OCI-LY7 (cell line): ENCODE results near the gene FYN. TPM values are rescaled to one million over a fixed set of nuclear protein-coding genes. Genes with fewer than 3 reads are reported as not detected.

Experiments used
- BruUV-seq: library from RNA; stranded (reverse); fragments of 400-500 nt; replicated peaks from 2 replicates; lab custom pipeline; 2021; lab: Mats Ljungman, UMichigan
- CTCF ChIA-PET: fragments of 300-600 bp; sonication (Branson Sonifier 250); formaldehyde crosslinking; loops from one replicate; lab custom pipeline; 2022; ENCODE audit warnings: antibody characterized with exemption; ENCODE audit not compliant: unreplicated experiment; lab: Charles Lee
- POLR2A ChIA-PET: fragments of 300-600 bp; sonication (Branson Sonifier 250); formaldehyde crosslinking; loops from one replicate; lab custom pipeline; 2022; ENCODE audit warnings: antibody characterized with exemption; lab: Charles Lee
- DNase-seq: peaks from one replicate; pipeline ENCODE4 v3.0.0-alpha.2; 2015; ENCODE audit warnings: low spot score
- H2AFZ ChIP-seq: fragments of 200-600 bp; sonication (generic), shearing (Covaris generic); 2 replicates; pipeline ENCODE4 v1.6.1; 2014; ENCODE audit warnings: mild to moderate bottlenecking, antibody characterized with exemption, low read length, moderate library complexity
- H3K27ac ChIP-seq: fragments of 200-600 bp; sonication (generic); 2 replicates; pipeline ENCODE4 v1.5.1; 2014; ENCODE audit warnings: mixed run types, low read depth, mild to moderate bottlenecking, moderate library complexity, low read length, inconsistent platforms; ENCODE audit not compliant: poor library complexity, severe bottlenecking
- H3K36me3 ChIP-seq: fragments of 200-600 bp; sonication (generic); 2 replicates; pipeline ENCODE4 v1.6.1; 2014; ENCODE audit warnings: mild to moderate bottlenecking, antibody characterized with exemption, low read length, moderate library complexity, mixed read lengths; ENCODE audit not compliant: insufficient read depth
- H3K4me1 ChIP-seq: fragments of 200-600 bp; sonication (generic); 2 replicates; pipeline ENCODE4 v1.5.1; 2014; ENCODE audit warnings: mild to moderate bottlenecking, low read length; ENCODE audit not compliant: insufficient read depth, poor library complexity, severe bottlenecking
- H3K4me2 ChIP-seq: fragments of 200-600 bp; sonication (generic); 2 replicates; pipeline ENCODE4 v1.6.1; 2014; ENCODE audit warnings: mild to moderate bottlenecking, low read length
- H3K4me3 ChIP-seq: fragments of 200-600 bp; sonication (generic); 2 replicates; pipeline ENCODE4 v1.5.1; 2014; ENCODE audit warnings: mild to moderate bottlenecking, low read depth, low read length; ENCODE audit not compliant: poor library complexity, severe bottlenecking
- H3K79me2 ChIP-seq: fragments of 200-600 bp; sonication (generic); 2 replicates; pipeline ENCODE4 v1.6.1; 2016; ENCODE audit warnings: low read depth, mild to moderate bottlenecking, low read length, moderate library complexity, mixed read lengths; ENCODE audit not compliant: insufficient read depth
- H3K9me2 ChIP-seq: fragments of 200-600 bp; sonication (generic); 2 replicates; pipeline ENCODE4 v1.6.1; 2016; ENCODE audit warnings: mild to moderate bottlenecking, low read length, mixed read lengths; ENCODE audit not compliant: insufficient read depth
- H3K9me3 ChIP-seq: fragments of 200-600 bp; sonication (generic); 2 replicates; pipeline ENCODE4 v1.6.1; 2014; ENCODE audit warnings: mild to moderate bottlenecking, mixed run types, low read length, mixed read lengths
- H4K20me1 ChIP-seq: fragments of 200-600 bp; sonication (generic); 2 replicates; pipeline ENCODE4 v1.6.1; 2014; ENCODE audit warnings: mild to moderate bottlenecking, antibody characterized with exemption, low read length, moderate library complexity, mixed read lengths; ENCODE audit not compliant: insufficient read depth
- CTCF ChIP-seq: fragments of 200-600 bp; sonication (generic); conservative IDR thresholded peaks from 2 replicates; pipeline ENCODE4 v1.5.1; 2014; ENCODE audit warnings: mild to moderate bottlenecking, antibody characterized with exemption, low read length, moderate library complexity, mixed read lengths
- EZH2phosphoT487 ChIP-seq: fragments of 200-600 bp; sonication (generic); IDR thresholded peaks from 2 replicates; pipeline ENCODE4 v1.6.1; 2018; ENCODE audit warnings: low read depth, borderline replicate concordance, mild to moderate bottlenecking, mixed run types, antibody characterized with exemption, low read length, moderate library complexity, mixed read lengths
- intact Hi-C: fragments of 100-400 bp; cut with micrococcal nuclease; formaldehyde crosslinking; loops from one replicate; pipeline ENCODE4 v1.10.0; 2022; ENCODE audit not compliant: unreplicated experiment
- total RNA-seq, 2 experiments: library from RNA; depleted of rRNA in 1 of 2; stranded (reverse); fragments of >200 nt in 1 of 2; shearing (Covaris generic) in 1 of 2; gene quantifications; 2 replicates each; pipeline ENCODE4 v1.2.3, GENCODE V29; 2014 to 2022

The FYN gene
- total RNA-seq, 2 experiments from 2014 or later, result 57.3 to 92.9 TPM

- POLR2A ChIA-PET, result no interaction called here
Observed at GRCh38 chr6:111703723-111704122, 169.5 kb downstream of the FYN start.

GRCh38 chr6:111702268-111702667 is 171.0 kb downstream of the FYN start:
- Histone ChIP-seq H3K9me2 (no peaks in the 10 kb centered on the region), H2AFZ (no peak overlapping the region), H3K9me3 (no peaks in the 10 kb centered on the region), H3K4me3 (no peak overlapping the region), H3K79me2 (no peaks in the 10 kb centered on the region), H3K4me1 (no peaks in the 10 kb centered on the region), H3K27ac (no peak overlapping the region), H3K4me2 (no peak overlapping the region), H3K36me3 (peaks cover 18% of the 10 kb centered on the region; the same call in 1 of the 2 replicates), H4K20me1 (no peaks in the 10 kb centered on the region)
- BruUV-seq, result no TSS peak
- POLR2A ChIA-PET, result interaction anchor here (0.7 kb wide), 1 partner anchor 1112 kb away, joined by 3 read pairs; no protein-coding TSS in a partner anchor
- CTCF ChIA-PET, result no interaction called here
- TF ChIP-seq EZH2phosphoT487, result no peak
- TF ChIP-seq CTCF, result no peak
- intact Hi-C loops, result no loop called here
- no peak for DNase-seq

More at GRCh38 chr6:111703723-111704122, 169.5 kb downstream of the FYN start:
- no TSS peak for BruUV-seq
- CTCF ChIA-PET, result no interaction called here
- Histone ChIP-seq H3K9me2 (no peaks in the 10 kb centered on the region), H2AFZ (no peak overlapping the region), H3K4me2 (no peak overlapping the region), H3K79me2 (no peaks in the 10 kb centered on the region), H4K20me1 (no peaks in the 10 kb centered on the region), H3K27ac (no peak overlapping the region), H3K9me3 (no peaks in the 10 kb centered on the region), H3K4me3 (no peak overlapping the region), H3K4me1 (no peaks in the 10 kb centered on the region), H3K36me3 (peaks cover 18% of the 10 kb centered on the region; the same call in 1 of the 2 replicates)
- no peak for TF ChIP-seq EZH2phosphoT487
- no peak for TF ChIP-seq CTCF
- no peak for DNase-seq
- intact Hi-C loops, result no loop called here

- no peak overlapping the region for H3K4me2 ChIP-seq
- no peaks in the 10 kb centered on the region for H3K9me2 ChIP-seq
- no peaks in the 10 kb centered on the region for H3K4me1 ChIP-seq
- H3K27ac ChIP-seq, result no peak overlapping the region
- DNase-seq, result no peak
- H3K9me3 ChIP-seq, result no peaks in the 10 kb centered on the region
- CTCF ChIA-PET, result no interaction called here
- intact Hi-C loops, result no loop called here
- peaks cover 18% of the 10 kb centered on the region; the same call in 1 of the 2 replicates for H3K36me3 ChIP-seq
- no peak overlapping the region for H2AFZ ChIP-seq
- no peak overlapping the region for H3K4me3 ChIP-seq
- POLR2A ChIA-PET, result no interaction called here
- no peak for TF ChIP-seq CTCF
- no TSS peak for BruUV-seq
- no peaks in the 10 kb centered on the region for H3K79me2 ChIP-seq
- H4K20me1 ChIP-seq, result no peaks in the 10 kb centered on the region
Observed at GRCh38 chr6:111701146-111701545, 172.1 kb downstream of the FYN start.
